ENCODE measurements around the gene OXSM.

- TF ChIP-seq CTCF (IDR thresholded peaks at IDR 0.05): no peak
- TF ChIP-seq POLR2AphosphoS5 (IDR thresholded peaks at IDR 0.05; ENCODE audit: low read depth, low read length): no peak
- TF ChIP-seq TCF7L2 (IDR thresholded peaks at IDR 0.05; ENCODE audit: low read depth, low read length): no peak
- no peak for TF ChIP-seq REST (IDR thresholded peaks at IDR 0.05; ENCODE audit: insufficient read depth in 1 of 2, low read depth in 2 of 2, low read length in 1 of 2)
- no peak for TF ChIP-seq SIN3A (IDR thresholded peaks at IDR 0.05; ENCODE audit: borderline replicate concordance, insufficient read depth, low read depth, low read length)
These were observed 36.6 kb downstream of the OXSM start for GRCh38 chr3:25826510-25826909.

All from Panc1 (cell line).